GM10266 (cell line): ENCODE measurements around the gene NRM.

Experiments used
- DNase-seq: peaks from one replicate; pipeline ENCODE4 v3.0.0; 2012; ENCODE audit errors: extremely low spot score
- CTCF ChIP-seq: IDR thresholded peaks from 2 replicates; pipeline ENCODE4 v1.5.1; 2012; ENCODE audit warnings: mild to moderate bottlenecking, low read depth; ENCODE audit not compliant: control insufficient read depth, insufficient read depth; ENCODE audit errors: missing control alignments

Gene NRM

GRCh38 chr6:30707281-30707850 lies 16.6 kb upstream of the NRM start:
- no peak for DNase-seq
- TF ChIP-seq CTCF, result no peak

GRCh38 chr6:30705620-30706019 lies 14.8 kb upstream of the NRM start:
- no peak for DNase-seq
- no peak for TF ChIP-seq CTCF

- no peak for TF ChIP-seq CTCF
Measured at GRCh38 chr6:30703821-30704220, 13.0 kb upstream of the NRM start.

GRCh38 chr6:30703011-30703410 lies 12.2 kb upstream of the NRM start:
- no peak for TF ChIP-seq CTCF
- DNase-seq, result no peak

More at GRCh38 chr6:30703821-30704220, 13.0 kb upstream of the NRM start:
- no peak for DNase-seq

GRCh38 chr6:30700340-30700739 lies 9.6 kb upstream of the NRM start:
- no peak for DNase-seq
- TF ChIP-seq CTCF, result no peak

GRCh38 chr6:30696432-30696831 lies 5.6 kb upstream of the NRM start:
- DNase-seq, result no peak
- TF ChIP-seq CTCF, result no peak

GRCh38 chr6:30691208-30691847 lies 544 bp upstream of the NRM start:
- no peak for TF ChIP-seq CTCF
- no peak for DNase-seq
